H1 (cell line): Measurements from ENCODE around the gene MDK. TPM values are rescaled to one million over a fixed set of nuclear protein-coding genes. Genes with fewer than 3 reads are reported as not detected.

Experiments
- CTCF ChIA-PET: fragments of 300-600 bp; sonication (Branson Sonifier 250); formaldehyde crosslinking; loops from one replicate; lab custom pipeline; 2021; ENCODE audit not compliant: partially characterized antibody; lab: Charles Lee
- POLR2A ChIA-PET: fragments of 300-600 bp; sonication (Branson Sonifier 250); formaldehyde crosslinking; loops from one replicate; lab custom pipeline; 2021; ENCODE audit warnings: inconsistent platforms; ENCODE audit not compliant: partially characterized antibody; lab: Charles Lee
- DNase-seq, 2 experiments: peaks; one replicate each; pipeline versions ENCODE4 v3.0.0 to v3.0.0-alpha.2; 2010 to 2022; ENCODE audit warnings: low spot score in 2 of 2, low read depth in 1 of 2, mixed read lengths in 1 of 2
- FAIRE-seq: peaks from 2 replicates; lab custom pipeline; 2011; peaks lifted over from hg19 to GRCh38; lab: Jason Lieb, UNC
- H2AFZ ChIP-seq: 2 replicates; pipeline ENCODE4 v1.8.1; 2012; ENCODE audit warnings: low read length, inconsistent platforms
- H2AK5ac ChIP-seq: 2 replicates; pipeline ENCODE4 v1.6.1; 2013; ENCODE audit warnings: low read depth, low read length
- H2BK120ac ChIP-seq: replicated peaks from 2 replicates; pipeline ENCODE3; 2013; ENCODE audit warnings: low read depth, low read length, inconsistent platforms
- H2BK12ac ChIP-seq: 2 replicates; pipeline ENCODE4 v1.6.1; 2013; ENCODE audit warnings: low read depth, low read length
- H2BK15ac ChIP-seq: 2 replicates; pipeline ENCODE4 v1.6.1; 2013; ENCODE audit warnings: low read length
- H2BK20ac ChIP-seq: 2 replicates; pipeline ENCODE4 v1.6.1; 2013; ENCODE audit warnings: low read length
- H2BK5ac ChIP-seq: 2 replicates; pipeline ENCODE4 v1.6.1; 2013; ENCODE audit warnings: low read depth, low read length
- H3K14ac ChIP-seq: 2 replicates; pipeline ENCODE4 v1.6.1; 2013; ENCODE audit warnings: inconsistent platforms; ENCODE audit not compliant: insufficient read length
- H3K18ac ChIP-seq: 2 replicates; pipeline ENCODE4 v1.6.1; 2013; ENCODE audit warnings: low read length; ENCODE audit errors: extremely low read depth
- H3K23ac ChIP-seq: 2 replicates; pipeline ENCODE4 v1.6.1; 2013; ENCODE audit warnings: inconsistent platforms; ENCODE audit not compliant: insufficient read length
- H3K23me2 ChIP-seq: 2 replicates; pipeline ENCODE4 v1.6.1; 2013; ENCODE audit warnings: low read depth, low read length
- H3K27ac ChIP-seq: 2 replicates; pipeline ENCODE4 v1.6.1; 2011; ENCODE audit warnings: low read depth, low read length, inconsistent platforms
- H3K27me3 ChIP-seq, 4 experiments: replicated peaks in 1 of 4; 1 replicate in 1 of 4; 2 replicates in 3 of 4; pipeline versions ENCODE4 v1.6.1 to v1.8.1; 2011 to 2013; ENCODE audit warnings: low read length in 3 of 4, mild to moderate bottlenecking in 3 of 4, inconsistent platforms in 2 of 4, mixed read lengths in 2 of 4, moderate library complexity in 1 of 4; ENCODE audit not compliant: control insufficient read depth in 3 of 4, insufficient read depth in 3 of 4; ENCODE audit errors: extremely low read depth in 1 of 4
- H3K36me3 ChIP-seq, 4 experiments: 2 replicates each; pipeline versions ENCODE4 v1.6.1 to v1.8.1; 2011 to 2013; ENCODE audit warnings: mild to moderate bottlenecking in 4 of 4, low read length in 3 of 4, moderate library complexity in 2 of 4, control low read depth in 1 of 4, inconsistent platforms in 1 of 4; ENCODE audit not compliant: insufficient read depth in 4 of 4, control insufficient read depth in 2 of 4
- H3K4ac ChIP-seq: replicated peaks from 2 replicates; pipeline ENCODE3; 2013; ENCODE audit warnings: low read length, low read depth, mixed read lengths, inconsistent platforms; ENCODE audit not compliant: insufficient read length
- H3K4me1 ChIP-seq, 4 experiments: replicated peaks in 1 of 4; 1 replicate in 1 of 4; 2 replicates in 3 of 4; pipeline versions ENCODE4 v1.6.1 to v1.8.1; 2011 to 2013; ENCODE audit warnings: low read length in 3 of 4, inconsistent platforms in 2 of 4, mixed read lengths in 1 of 4; ENCODE audit not compliant: insufficient read depth in 4 of 4, control insufficient read depth in 3 of 4
- H3K4me2 ChIP-seq, 2 experiments: 2 replicates each; pipeline versions ENCODE4 v1.6.1 to v1.8.1; 2011 to 2013; ENCODE audit warnings: low read depth in 2 of 2, low read length in 2 of 2, control low read depth in 1 of 2, inconsistent platforms in 1 of 2, mild to moderate bottlenecking in 1 of 2; ENCODE audit not compliant: insufficient read depth in 1 of 2
- H3K4me3 ChIP-seq, 4 experiments: fragments of 200-600, 300-600 bp in 1 of 4; sonication (generic), shearing (Covaris generic), sonication (Bioruptor Twin) in 1 of 4; 2 replicates each; pipeline versions ENCODE4 v1.5.1 to v1.8.1; 2011 to 2016; ENCODE audit warnings: low read length in 4 of 4, low read depth in 3 of 4, control low read depth in 2 of 4, inconsistent platforms in 2 of 4, mild to moderate bottlenecking in 2 of 4, mixed read lengths in 1 of 4, moderate library complexity in 1 of 4; ENCODE audit not compliant: insufficient read depth in 2 of 4; ENCODE audit errors: extremely low read depth in 1 of 4
- H3K56ac ChIP-seq: replicated peaks from 2 replicates; pipeline ENCODE3; 2013; ENCODE audit warnings: low read depth, mild to moderate bottlenecking, mixed read lengths, low read length, inconsistent platforms; ENCODE audit not compliant: insufficient read length
- H3K79me1 ChIP-seq: 2 replicates; pipeline ENCODE4 v1.6.1; 2013; ENCODE audit warnings: low read depth, low read length, control low read depth
- H3K79me2 ChIP-seq, 2 experiments: 2 replicates each; pipeline versions ENCODE4 v1.6.1 to v1.8.1; 2012 to 2013; ENCODE audit warnings: low read length in 2 of 2, mild to moderate bottlenecking in 2 of 2, inconsistent platforms in 1 of 2; ENCODE audit not compliant: insufficient read depth in 2 of 2, control insufficient read depth in 1 of 2
- H3K9ac ChIP-seq, 4 experiments: replicated peaks in 1 of 4; 1 replicate in 1 of 4; 2 replicates in 3 of 4; pipeline versions ENCODE4 v1.6.1 to v1.8.1; 2011 to 2013; ENCODE audit warnings: low read depth in 3 of 4, low read length in 3 of 4, control low read depth in 2 of 4, mild to moderate bottlenecking in 2 of 4, moderate library complexity in 2 of 4, inconsistent platforms in 1 of 4; ENCODE audit errors: extremely low read depth in 1 of 4
- H3K9me3 ChIP-seq, 2 experiments: 2 replicates each; pipeline versions ENCODE4 v1.6.1 to v1.8.1; 2012 to 2013; ENCODE audit warnings: mild to moderate bottlenecking in 2 of 2, moderate library complexity in 2 of 2, control low read depth in 1 of 2, inconsistent platforms in 1 of 2, low read depth in 1 of 2, low read length in 1 of 2, mixed read lengths in 1 of 2; ENCODE audit not compliant: insufficient read depth in 2 of 2
- H4K20me1 ChIP-seq, 2 experiments: replicated peaks in 1 of 2; 2 replicates each; pipeline versions ENCODE3 to v1.8.1; 2011 to 2013; ENCODE audit warnings: inconsistent platforms in 2 of 2, low read length in 2 of 2, mild to moderate bottlenecking in 1 of 2; ENCODE audit not compliant: insufficient read depth in 2 of 2, control insufficient read depth in 1 of 2
- H4K5ac ChIP-seq: 2 replicates; pipeline ENCODE4 v1.6.1; 2013; ENCODE audit warnings: low read length, low read depth, mixed read lengths, inconsistent platforms; ENCODE audit not compliant: insufficient read length
- H4K8ac ChIP-seq: 2 replicates; pipeline ENCODE4 v1.8.0; 2013; ENCODE audit warnings: mild to moderate bottlenecking, moderate library complexity, low read length, inconsistent platforms; ENCODE audit not compliant: insufficient read depth; ENCODE audit errors: extremely low read depth
- H4K91ac ChIP-seq: replicated peaks from 2 replicates; pipeline ENCODE3; 2013; ENCODE audit warnings: low read length, mixed read lengths, inconsistent platforms; ENCODE audit not compliant: insufficient read length
- EGR1 ChIP-seq: IDR thresholded peaks from 2 replicates; pipeline ENCODE4 v1.6.1; 2011; ENCODE audit warnings: low read depth, low read length, borderline replicate concordance
- POLR2A ChIP-seq, 2 experiments: IDR thresholded peaks; 1 replicate in 1 of 2; 2 replicates in 1 of 2; pipeline ENCODE4 v1.6.1; 2011; ENCODE audit warnings: low read depth in 2 of 2, low read length in 2 of 2, mild to moderate bottlenecking in 2 of 2; ENCODE audit errors: control extremely low read depth in 1 of 2
- WGBS, 2 experiments: shearing (Covaris generic) in 1 of 2; methylation state at CpG; one replicate each; pipeline versions ENCODE4 v1.1.6 to v1.1.7; 2013 to 2015; ENCODE audit warnings: low lambda C conversion rate in 2 of 2, mixed read lengths in 2 of 2, inconsistent platforms in 1 of 2, low coverage in 1 of 2, missing lambda C conversion rate in 1 of 2; ENCODE audit not compliant: insufficient replicate concordance in 2 of 2, insufficient coverage in 1 of 2, insufficient read length in 1 of 2; ENCODE audit errors: extremely low coverage in 1 of 2, missing lambda C conversion rate in 1 of 2; 5-methylcytosine and 5-hydroxymethylcytosine counted together
- polyA plus RNA-seq, 7 experiments: library from polyadenylated mRNA; depleted of rRNA in 3 of 7; stranded (reverse) in 5 of 7; unstranded in 2 of 7; fragments of >200 nt in 5 of 7; fragments of 200-250 nt in 2 of 7; gene quantifications; 1 replicate in 5 of 7; 2 replicates in 1 of 7; 4 replicates in 1 of 7; pipeline versions ENCODE4 v1.2.1 to v1.2.3, GENCODE V29; 2011 to 2013; ENCODE audit warnings: missing spikeins in 2 of 7, mixed read lengths in 2 of 7
- total RNA-seq: library from RNA; stranded (reverse); fragmentation: NEBNext Ultra II Directional; extraction: Animal tissue kit (Norgen Biotek cat#: 25700); gene quantifications from 2 replicates; pipeline ENCODE4 v1.2.1, GENCODE V29; 2021

Gene MDK
- total and polyA plus RNA-seq, 2 of the 8 experiments (the other 6 are each of a cell fraction or from before 2014, with no cell fraction given), result 309 to 606 TPM

GRCh38 chr11:46353698-46354097, 27.8 kb upstream of the MDK start:
- H3K27me3 ChIP-seq, result no peaks in the 10 kb centered on the region
- no peak overlapping the region for H2BK12ac ChIP-seq
- peak overlapping the region; percentile 9; the same call in 1 of the 2 replicates for H4K8ac ChIP-seq
- TF ChIP-seq POLR2A (IDR thresholded peaks at IDR 0.05; ENCODE audit: control extremely low read depth in 1 of 2, low read depth in 2 of 2, low read length in 2 of 2), result no peak
- TF ChIP-seq EGR1, result peak; percentile 57; the same call in 1 of the 2 replicates
- H3K4me1 ChIP-seq, result peaks cover 7 to 37% (median 23%) of the 10 kb centered on the region in 4 experiments
- no peak overlapping the region for H3K9ac ChIP-seq
- ChIA-PET POLR2A (interaction anchor here (0.5 to 8.1 kb wide), 5 partner anchors 10 to 33 kb away, joined by 3 to 69 read pairs (median 3); no protein-coding TSS in a partner anchor), CTCF (interaction anchor here (0.5 to 44.5 kb wide), 11 partner anchors 6 to 389 kb away, joined by 3 to 1004 read pairs (median 15); partner anchors contain the start of genes DGKZ and MDK)
- H3K23me2 ChIP-seq, result no peaks in the 10 kb centered on the region
- no peak overlapping the region for H3K27ac ChIP-seq
- H3K4me3 ChIP-seq, result no peak overlapping the region
- 0 out of 2 replicates have a peak overlapping the region, but pooled peaks have one; percentile 71 for H2BK5ac ChIP-seq
- no peak overlapping the region for H3K4ac ChIP-seq
- H3K18ac ChIP-seq, result no peak overlapping the region
- WGBS, 2 experiments, result 79% methylated on average over 8 of the region's 9 CpGs; no CpG with 5 or more reads in 1 of the 2 experiments
- peaks cover 27% of the 10 kb centered on the region for H3K79me1 ChIP-seq
- H3K36me3 ChIP-seq, result no peaks in the 10 kb centered on the region
- H4K91ac ChIP-seq, result no peak overlapping the region
- H2AK5ac ChIP-seq, result no peak overlapping the region
- H3K14ac ChIP-seq, result no peak overlapping the region
- H3K79me2 ChIP-seq, result peaks cover 0 to 86% of the 10 kb centered on the region in 2 experiments; a peak in 3 of 4 replicates
- H3K4me2 ChIP-seq, result no peak overlapping the region
- no peaks in the 10 kb centered on the region for H3K9me3 ChIP-seq
- no peak overlapping the region for H4K5ac ChIP-seq
- no peak overlapping the region for H2BK120ac ChIP-seq
- H2AFZ ChIP-seq, result no peak overlapping the region
- no peak overlapping the region for H2BK15ac ChIP-seq
- no peak overlapping the region for H3K23ac ChIP-seq
- FAIRE-seq (no peak), DNase-seq (no peak)
- H3K56ac ChIP-seq, result no peak overlapping the region
- peaks cover 13 to 34% of the 10 kb centered on the region in 2 experiments for H4K20me1 ChIP-seq
- no peak overlapping the region for H2BK20ac ChIP-seq
